Stimulated activated CD4-positive, alpha-beta T cell treated with anti-CD3 and anti-CD28 coated beads, Interleukin-15, amount 100 ng/mL, for 48 hours (primary cell): Measurements from ENCODE around the gene KCNJ9.
"Not testable (repeated sequence)": the region's sequence is repeated elsewhere in the genome, so short reads cannot be mapped to it uniquely, and the experiment has no call there.

Experiments
- DNase-seq, 2 donors: peaks; one replicate each; pipeline ENCODE4 v3.0.0-alpha.2; 2020; ENCODE audit warnings: low read depth in 2 of 2

The KCNJ9 gene

GRCh38 chr1:160103658-160104408 lies 22.5 kb downstream of the KCNJ9 start:
- no peak for DNase-seq

- no peak for DNase-seq
Observed at GRCh38 chr1:160104486-160104885, 23.1 kb downstream of the KCNJ9 start.

- DNase-seq = no peak
Observed at GRCh38 chr1:160105155-160105554, 23.8 kb downstream of the KCNJ9 start.

- DNase-seq = no peak
Observed at GRCh38 chr1:160107512-160107911, 26.2 kb downstream of the KCNJ9 start.

- peak in 1 of 2 donors; percentile 25 for DNase-seq
Observed at GRCh38 chr1:160108888-160109662, 27.7 kb downstream of the KCNJ9 start.

- no peak for DNase-seq
Observed at GRCh38 chr1:160109686-160110085, 28.3 kb downstream of the KCNJ9 start.

GRCh38 chr1:160111462-160111861 lies 30.1 kb downstream of the KCNJ9 start:
- DNase-seq = not testable (repeated sequence)

- no peak for DNase-seq
Observed at GRCh38 chr1:160112357-160112756, 31.0 kb downstream of the KCNJ9 start.

GRCh38 chr1:160113407-160113806 lies 32.1 kb downstream of the KCNJ9 start:
- no peak for DNase-seq

GRCh38 chr1:160114085-160114484 lies 32.7 kb downstream of the KCNJ9 start:
- no peak for DNase-seq

GRCh38 chr1:160115545-160116282 lies 34.4 kb downstream of the KCNJ9 start, which contains the start of gene ATP1A2:
Gene ATP1A2, plus strand, starts transcription at chr1:160115759. Its CDS starts 103 bp downstream, at chr1:160115862.
- no peak for DNase-seq

- no peak for DNase-seq
Observed at GRCh38 chr1:160116283-160117147, 35.2 kb downstream of the KCNJ9 start.

GRCh38 chr1:160117300-160117699 lies 36.0 kb downstream of the KCNJ9 start:
- no peak for DNase-seq

GRCh38 chr1:160117709-160118183 lies 36.4 kb downstream of the KCNJ9 start:
- no peak for DNase-seq

- DNase-seq = no peak
Observed at GRCh38 chr1:160118928-160119327, 37.6 kb downstream of the KCNJ9 start.

GRCh38 chr1:160120797-160121196 lies 39.5 kb downstream of the KCNJ9 start:
- no peak for DNase-seq

- no peak for DNase-seq
Observed at GRCh38 chr1:160121388-160121787, 40.0 kb downstream of the KCNJ9 start.

GRCh38 chr1:160122978-160123495 lies 41.7 kb downstream of the KCNJ9 start:
- DNase-seq = no peak

GRCh38 chr1:160123726-160124125 lies 42.4 kb downstream of the KCNJ9 start:
- no peak for DNase-seq

GRCh38 chr1:160124705-160125478 lies 43.6 kb downstream of the KCNJ9 start:
- no peak for DNase-seq
